ENCODE data around the gene CYTH4.

- TF ChIP-seq CTCF (IDR thresholded peaks at IDR 0.05; ENCODE audit: low read depth, low read length) (no peak), POLR2A (IDR thresholded peaks at IDR 0.05; ENCODE audit: extremely low read depth, insufficient read length) (no peak), MYC (IDR thresholded peaks at IDR 0.05; ENCODE audit: low read depth, low read length) (0 out of 2 replicates have a peak, but pooled peaks have one; percentile 42)
- TF ChIP-seq, protein P1, sequence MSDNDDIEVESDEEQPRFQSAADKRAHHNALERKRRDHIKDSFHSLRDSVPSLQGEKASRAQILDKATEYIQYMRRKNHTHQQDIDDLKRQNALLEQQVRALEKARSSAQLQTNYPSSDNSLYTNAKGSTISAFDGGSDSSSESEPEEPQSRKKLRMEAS (IDR thresholded peaks at IDR 0.05; ENCODE audit: low read depth, low read length) = peak; percentile 82
Measured at GRCh38 chr22:37303821-37304274, 21.5 kb downstream of the CYTH4 start.

All from NB4 (cell line).